Measurements from ENCODE around the gene TCERG1L. TPM values are rescaled to one million over a fixed set of nuclear protein-coding genes. Genes with fewer than 3 reads are reported as not detected.

The TCERG1L gene
- polyA plus RNA-seq, 1 of the 3 experiments (the other 2 are of a cell fraction): not detected

DNA sequence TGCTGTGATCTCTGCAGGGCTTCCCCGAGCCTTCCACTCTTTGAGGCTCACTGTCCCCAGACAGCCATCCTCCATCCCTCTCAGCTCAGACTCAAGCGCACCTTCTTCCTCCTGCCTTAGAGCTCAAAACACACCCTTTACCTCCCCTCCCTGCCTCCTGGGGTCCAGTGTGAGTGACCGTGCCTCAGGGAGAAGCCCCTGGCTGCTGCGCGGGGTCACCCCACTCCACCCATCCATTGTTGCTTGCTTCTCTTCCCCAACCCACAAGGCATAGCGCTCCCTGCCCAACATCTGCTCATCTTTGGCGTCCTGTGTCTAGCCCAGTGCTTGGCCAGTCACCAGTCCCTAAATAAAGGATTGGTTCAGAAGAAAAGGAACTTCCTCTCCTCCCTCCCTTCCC lies 170.3 kb downstream of the TCERG1L start:
- POLR2A ChIA-PET: no interaction called here
- H3K36me3 ChIP-seq (replicated peaks in 1 of 2; ENCODE audit: control insufficient read depth in 1 of 2, insufficient read depth in 2 of 2, low read length in 1 of 2): no peaks in the 10 kb centered on the region
- no peaks in the 10 kb centered on the region for H3K9me2 ChIP-seq
- WGBS (ENCODE audit: low lambda C conversion rate): 54% methylated on average over 7 of the region's 7 CpGs
- no peak overlapping the region for H3K27ac ChIP-seq (ENCODE audit: low read depth in 2 of 2, low read length in 1 of 2)
- H3K79me2 ChIP-seq (ENCODE audit: insufficient read depth): no peaks in the 10 kb centered on the region
- DNase-seq: no peak
- CTCF ChIA-PET: no interaction called here
- H2AFZ ChIP-seq (ENCODE audit: low read depth): no peak overlapping the region
- no peak overlapping the region for H3K9ac ChIP-seq
- TF ChIP-seq, protein P1, sequence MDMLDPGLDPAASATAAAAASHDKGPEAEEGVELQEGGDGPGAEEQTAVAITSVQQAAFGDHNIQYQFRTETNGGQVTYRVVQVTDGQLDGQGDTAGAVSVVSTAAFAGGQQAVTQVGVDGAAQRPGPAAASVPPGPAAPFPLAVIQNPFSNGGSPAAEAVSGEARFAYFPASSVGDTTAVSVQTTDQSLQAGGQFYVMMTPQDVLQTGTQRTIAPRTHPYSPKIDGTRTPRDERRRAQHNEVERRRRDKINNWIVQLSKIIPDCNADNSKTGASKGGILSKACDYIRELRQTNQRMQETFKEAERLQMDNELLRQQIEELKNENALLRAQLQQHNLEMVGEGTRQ (IDR thresholded peaks at IDR 0.05; ENCODE audit: borderline replicate concordance, low read depth, low read length): no peak
- no peak for TF ChIP-seq MEF2A (IDR thresholded peaks at IDR 0.05; ENCODE audit: borderline replicate concordance, low read depth)
- TF ChIP-seq SIN3A (IDR thresholded peaks at IDR 0.05; ENCODE audit: borderline replicate concordance, low read depth, low read length): no peak
- no peak for TF ChIP-seq YY1 (IDR thresholded peaks at IDR 0.05; ENCODE audit: low read depth)
- TF ChIP-seq MXI1 (IDR thresholded peaks at IDR 0.05; ENCODE audit: low read depth, low read length): no peak
- TF ChIP-seq RXRA (IDR thresholded peaks at IDR 0.05; ENCODE audit: borderline replicate concordance, low read depth): no peak
- no peak for TF ChIP-seq TAF1 (IDR thresholded peaks at IDR 0.05; ENCODE audit: borderline replicate concordance, low read depth, low read length)
- TF ChIP-seq, protein P2, sequence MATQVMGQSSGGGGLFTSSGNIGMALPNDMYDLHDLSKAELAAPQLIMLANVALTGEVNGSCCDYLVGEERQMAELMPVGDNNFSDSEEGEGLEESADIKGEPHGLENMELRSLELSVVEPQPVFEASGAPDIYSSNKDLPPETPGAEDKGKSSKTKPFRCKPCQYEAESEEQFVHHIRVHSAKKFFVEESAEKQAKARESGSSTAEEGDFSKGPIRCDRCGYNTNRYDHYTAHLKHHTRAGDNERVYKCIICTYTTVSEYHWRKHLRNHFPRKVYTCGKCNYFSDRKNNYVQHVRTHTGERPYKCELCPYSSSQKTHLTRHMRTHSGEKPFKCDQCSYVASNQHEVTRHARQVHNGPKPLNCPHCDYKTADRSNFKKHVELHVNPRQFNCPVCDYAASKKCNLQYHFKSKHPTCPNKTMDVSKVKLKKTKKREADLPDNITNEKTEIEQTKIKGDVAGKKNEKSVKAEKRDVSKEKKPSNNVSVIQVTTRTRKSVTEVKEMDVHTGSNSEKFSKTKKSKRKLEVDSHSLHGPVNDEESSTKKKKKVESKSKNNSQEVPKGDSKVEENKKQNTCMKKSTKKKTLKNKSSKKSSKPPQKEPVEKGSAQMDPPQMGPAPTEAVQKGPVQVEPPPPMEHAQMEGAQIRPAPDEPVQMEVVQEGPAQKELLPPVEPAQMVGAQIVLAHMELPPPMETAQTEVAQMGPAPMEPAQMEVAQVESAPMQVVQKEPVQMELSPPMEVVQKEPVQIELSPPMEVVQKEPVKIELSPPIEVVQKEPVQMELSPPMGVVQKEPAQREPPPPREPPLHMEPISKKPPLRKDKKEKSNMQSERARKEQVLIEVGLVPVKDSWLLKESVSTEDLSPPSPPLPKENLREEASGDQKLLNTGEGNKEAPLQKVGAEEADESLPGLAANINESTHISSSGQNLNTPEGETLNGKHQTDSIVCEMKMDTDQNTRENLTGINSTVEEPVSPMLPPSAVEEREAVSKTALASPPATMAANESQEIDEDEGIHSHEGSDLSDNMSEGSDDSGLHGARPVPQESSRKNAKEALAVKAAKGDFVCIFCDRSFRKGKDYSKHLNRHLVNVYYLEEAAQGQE (IDR thresholded peaks at IDR 0.05; ENCODE audit: low read depth, low read length): no peak
- TF ChIP-seq TEAD4 (IDR thresholded peaks at IDR 0.05; ENCODE audit: borderline replicate concordance, insufficient read depth): no peak
- no peak for TF ChIP-seq EZH2phosphoT487 (IDR thresholded peaks at IDR 0.05; ENCODE audit: borderline replicate concordance, low read depth)
- TF ChIP-seq EP300 (IDR thresholded peaks at IDR 0.05; ENCODE audit: borderline replicate concordance in 1 of 2, low read depth in 1 of 2, low read length in 1 of 2): no peak
- TF ChIP-seq CHD2 (IDR thresholded peaks at IDR 0.05; ENCODE audit: low read length, partially characterized antibody): no peak
- no peak for TF ChIP-seq FOSL2 (IDR thresholded peaks at IDR 0.05; ENCODE audit: borderline replicate concordance, low read depth)
- TF ChIP-seq, protein P3, sequence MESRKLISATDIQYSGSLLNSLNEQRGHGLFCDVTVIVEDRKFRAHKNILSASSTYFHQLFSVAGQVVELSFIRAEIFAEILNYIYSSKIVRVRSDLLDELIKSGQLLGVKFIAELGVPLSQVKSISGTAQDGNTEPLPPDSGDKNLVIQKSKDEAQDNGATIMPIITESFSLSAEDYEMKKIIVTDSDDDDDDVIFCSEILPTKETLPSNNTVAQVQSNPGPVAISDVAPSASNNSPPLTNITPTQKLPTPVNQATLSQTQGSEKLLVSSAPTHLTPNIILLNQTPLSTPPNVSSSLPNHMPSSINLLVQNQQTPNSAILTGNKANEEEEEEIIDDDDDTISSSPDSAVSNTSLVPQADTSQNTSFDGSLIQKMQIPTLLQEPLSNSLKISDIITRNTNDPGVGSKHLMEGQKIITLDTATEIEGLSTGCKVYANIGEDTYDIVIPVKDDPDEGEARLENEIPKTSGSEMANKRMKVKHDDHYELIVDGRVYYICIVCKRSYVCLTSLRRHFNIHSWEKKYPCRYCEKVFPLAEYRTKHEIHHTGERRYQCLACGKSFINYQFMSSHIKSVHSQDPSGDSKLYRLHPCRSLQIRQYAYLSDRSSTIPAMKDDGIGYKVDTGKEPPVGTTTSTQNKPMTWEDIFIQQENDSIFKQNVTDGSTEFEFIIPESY (IDR thresholded peaks at IDR 0.05; ENCODE audit: borderline replicate concordance, low read depth): no peak
- TF ChIP-seq SMC3 (IDR thresholded peaks at IDR 0.05; ENCODE audit: low read depth, low read length): no peak
- no peak for TF ChIP-seq GABPA (IDR thresholded peaks at IDR 0.05; ENCODE audit: low read depth)
- TF ChIP-seq RAD21 (IDR thresholded peaks at IDR 0.05; ENCODE audit: low read length): no peak
- H3K9me3 ChIP-seq: no peaks in the 10 kb centered on the region
- no peak overlapping the region for H3K4me3 ChIP-seq (ENCODE audit: low read depth in 2 of 2, low read length in 1 of 2)
- no peaks in the 10 kb centered on the region for H3F3A ChIP-seq (replicated peaks; ENCODE audit: insufficient read depth)
- no peaks in the 10 kb centered on the region for H3K27me3 ChIP-seq (ENCODE audit: insufficient read depth)
- H3K4me2 ChIP-seq: no peak overlapping the region
- no peaks in the 10 kb centered on the region for H4K20me1 ChIP-seq (ENCODE audit: insufficient read depth)
- H3K4me1 ChIP-seq (ENCODE audit: control insufficient read depth in 1 of 2, insufficient read depth in 2 of 2, low read depth in 1 of 2, low read length in 1 of 2): no peaks in the 10 kb centered on the region; a peak in 1 of 4 replicates
